ENCODE results near the gene CDS2. TPM values are rescaled to one million over a fixed set of nuclear protein-coding genes. Genes with fewer than 3 reads are reported as not detected.

Gene CDS2
- total RNA-seq, 1 experiment from 2014 or later, result 17.1 TPM

DNA sequence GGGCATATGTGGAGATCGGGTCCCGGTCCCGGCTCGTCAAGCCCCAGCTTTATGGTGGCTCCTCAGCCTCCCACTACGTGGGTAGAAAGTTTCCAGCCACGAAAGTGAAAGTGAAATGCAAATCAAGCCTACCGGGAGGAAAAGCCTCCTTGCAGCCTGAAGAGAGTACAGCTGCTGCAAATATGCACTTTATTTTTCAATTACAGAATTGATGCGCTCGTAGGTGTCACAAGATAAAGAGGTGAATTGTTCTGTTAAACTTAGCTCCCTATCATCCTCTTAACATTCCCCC, 6.7 kb upstream of the CDS2 start:
- H4K20me1 ChIP-seq (ENCODE audit: low read length), result peaks cover 34% of the 10 kb centered on the region
- H3F3A ChIP-seq (ENCODE audit: low read length, unreplicated experiment), result peaks cover 21% of the 10 kb centered on the region
- no peaks in the 10 kb centered on the region for H3K27me3 ChIP-seq (ENCODE audit: low read length)
- peak overlapping the region; percentile 83 for H2AFZ ChIP-seq (ENCODE audit: low read length)
- peak overlapping the region; percentile 92 for H3K9ac ChIP-seq (ENCODE audit: low read length)
- intact Hi-C loops (cut with micrococcal nuclease), result no loop called here
- no peak for ATAC-seq
- TSS peak; percentile 90 for BruUV-seq (replicated peaks)
- peak overlapping the region; percentile 90 for H3K4me2 ChIP-seq (ENCODE audit: low read length)
- H3K4me1 ChIP-seq (ENCODE audit: insufficient read depth, low read length), result peaks cover 33% of the 10 kb centered on the region
- peaks cover 44% of the 10 kb centered on the region for H3K79me2 ChIP-seq (ENCODE audit: low read length)
- H3K27ac ChIP-seq (ENCODE audit: low read length), result no peak overlapping the region
- peak overlapping the region; percentile 84 for H3K4me3 ChIP-seq (ENCODE audit: low read length)
- no peaks in the 10 kb centered on the region for H3K9me3 ChIP-seq (ENCODE audit: low read length)
- peaks cover 38% of the 10 kb centered on the region for H3K36me3 ChIP-seq (ENCODE audit: low read depth, low read length)
- no peak for DNase-seq
- ChIA-PET CTCF (interaction anchor here (1.1 kb wide), 1 partner anchor 72 kb away, joined by 4 read pairs; no protein-coding TSS in a partner anchor), POLR2A (ENCODE audit: unreplicated experiment) (no interaction called here)
- TF ChIP-seq EZH2phosphoT487 (IDR thresholded peaks at IDR 0.05; ENCODE audit: borderline replicate concordance, low read length), result no peak
- TF ChIP-seq, protein P1, sequence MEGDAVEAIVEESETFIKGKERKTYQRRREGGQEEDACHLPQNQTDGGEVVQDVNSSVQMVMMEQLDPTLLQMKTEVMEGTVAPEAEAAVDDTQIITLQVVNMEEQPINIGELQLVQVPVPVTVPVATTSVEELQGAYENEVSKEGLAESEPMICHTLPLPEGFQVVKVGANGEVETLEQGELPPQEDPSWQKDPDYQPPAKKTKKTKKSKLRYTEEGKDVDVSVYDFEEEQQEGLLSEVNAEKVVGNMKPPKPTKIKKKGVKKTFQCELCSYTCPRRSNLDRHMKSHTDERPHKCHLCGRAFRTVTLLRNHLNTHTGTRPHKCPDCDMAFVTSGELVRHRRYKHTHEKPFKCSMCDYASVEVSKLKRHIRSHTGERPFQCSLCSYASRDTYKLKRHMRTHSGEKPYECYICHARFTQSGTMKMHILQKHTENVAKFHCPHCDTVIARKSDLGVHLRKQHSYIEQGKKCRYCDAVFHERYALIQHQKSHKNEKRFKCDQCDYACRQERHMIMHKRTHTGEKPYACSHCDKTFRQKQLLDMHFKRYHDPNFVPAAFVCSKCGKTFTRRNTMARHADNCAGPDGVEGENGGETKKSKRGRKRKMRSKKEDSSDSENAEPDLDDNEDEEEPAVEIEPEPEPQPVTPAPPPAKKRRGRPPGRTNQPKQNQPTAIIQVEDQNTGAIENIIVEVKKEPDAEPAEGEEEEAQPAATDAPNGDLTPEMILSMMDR (conservative IDR thresholded peaks at IDR 0.05; ENCODE audit: low read depth, low read length), result no peak
- H3K9me2 ChIP-seq (replicated peaks; ENCODE audit: low read length), result no peaks in the 10 kb centered on the region

DNA sequence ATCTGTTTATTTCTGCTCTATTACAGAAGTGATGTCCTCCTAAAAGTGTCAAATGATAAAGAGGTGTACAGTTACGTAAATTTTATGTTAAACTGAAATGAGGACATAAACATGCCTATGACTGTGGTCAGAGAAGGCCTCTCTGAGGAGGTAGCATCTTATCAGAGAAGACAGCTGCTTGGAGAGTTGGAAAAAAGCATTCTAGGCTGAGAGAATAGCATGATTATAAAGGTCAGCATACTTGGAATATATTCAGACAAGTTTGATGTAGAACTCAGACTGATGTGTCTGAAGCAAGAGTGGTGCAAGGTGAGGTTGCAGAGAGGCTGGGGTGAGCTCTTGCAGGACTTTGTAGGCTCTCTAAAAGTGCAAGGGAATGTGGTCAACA, 3.9 kb upstream of the CDS2 start:
- DNase-seq, result no peak
- Histone ChIP-seq H3K4me3 (ENCODE audit: low read length) (no peak overlapping the region), H3K4me1 (ENCODE audit: insufficient read depth, low read length) (peaks cover 12% of the 10 kb centered on the region), H3K9me3 (ENCODE audit: low read length) (no peaks in the 10 kb centered on the region), H3K36me3 (ENCODE audit: low read depth, low read length) (peaks cover 10% of the 10 kb centered on the region), H4K20me1 (ENCODE audit: low read length) (peaks cover 13% of the 10 kb centered on the region), H3K27me3 (ENCODE audit: low read length) (no peaks in the 10 kb centered on the region), H3K9ac (ENCODE audit: low read length) (no peak overlapping the region), H3F3A (ENCODE audit: low read length, unreplicated experiment) (no peaks in the 10 kb centered on the region), H2AFZ (ENCODE audit: low read length) (no peak overlapping the region), H3K79me2 (ENCODE audit: low read length) (peaks cover 29% of the 10 kb centered on the region), H3K9me2 (replicated peaks; ENCODE audit: low read length) (no peaks in the 10 kb centered on the region), H3K4me2 (ENCODE audit: low read length) (no peak overlapping the region), H3K27ac (ENCODE audit: low read length) (no peak overlapping the region)
- intact Hi-C loops (cut with micrococcal nuclease), result no loop called here
- BruUV-seq (replicated peaks), result no TSS peak
- ATAC-seq, result no peak
- TF ChIP-seq EZH2phosphoT487 (IDR thresholded peaks at IDR 0.05; ENCODE audit: borderline replicate concordance, low read length) (no peak), EZH2 (IDR thresholded peaks at IDR 0.05; ENCODE audit: low read length, unreplicated experiment) (no peak)
- TF ChIP-seq, protein P1 (conservative IDR thresholded peaks at IDR 0.05; ENCODE audit: low read depth, low read length), result no peak
- POLR2A ChIA-PET (ENCODE audit: unreplicated experiment), result no interaction called here
- CTCF ChIA-PET, result interaction anchor here (0.9 kb wide), 1 partner anchor 69 kb away, joined by 5 read pairs; no protein-coding TSS in a partner anchor

DNA sequence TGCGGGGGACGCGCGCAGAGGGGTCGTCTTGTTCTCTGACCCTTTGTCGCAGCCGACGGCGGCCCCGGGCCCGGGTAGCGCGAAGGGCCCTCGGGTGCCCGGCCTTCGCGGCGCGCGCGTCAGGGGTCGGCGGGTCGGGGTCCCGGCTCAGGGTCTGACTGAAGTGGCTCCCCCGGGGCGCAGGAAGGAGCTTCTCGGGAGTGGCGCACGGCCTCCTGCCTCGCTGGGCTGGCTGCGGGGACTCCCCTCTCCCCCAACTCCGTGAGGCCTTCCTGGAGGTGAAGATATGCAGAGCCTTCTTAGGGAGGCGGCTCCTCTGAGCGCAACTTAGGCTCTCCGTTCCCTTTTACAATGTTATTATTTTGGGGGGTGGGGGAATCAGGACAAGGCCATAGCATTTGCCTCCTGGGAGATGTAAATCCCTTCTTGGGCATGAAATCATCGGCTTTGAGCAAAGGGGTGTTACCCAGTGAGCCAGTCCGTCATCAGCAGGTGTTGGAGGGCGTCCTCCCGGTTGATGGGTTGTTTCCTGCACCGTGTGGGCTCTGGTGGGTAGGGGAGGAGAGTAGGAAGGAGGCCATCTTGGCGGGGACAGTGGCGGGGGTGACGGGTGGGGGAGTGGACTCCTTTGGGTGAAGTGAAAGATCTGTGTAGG, 523 bp downstream of the CDS2 start:
- H3F3A ChIP-seq (ENCODE audit: low read length, unreplicated experiment), result no peaks in the 10 kb centered on the region
- no TSS peak for BruUV-seq (replicated peaks)
- ATAC-seq (peak; percentile 21), DNase-seq (peak; percentile 54)
- peak overlapping the region; percentile 85 for H3K9ac ChIP-seq (ENCODE audit: low read length)
- H3K27ac ChIP-seq (ENCODE audit: low read length), result peak overlapping the region; percentile 44
- intact Hi-C loops (cut with micrococcal nuclease), result no loop called here
- H3K79me2 ChIP-seq (ENCODE audit: low read length), result peaks cover 50% of the 10 kb centered on the region
- no peaks in the 10 kb centered on the region for H3K27me3 ChIP-seq (ENCODE audit: low read length)
- CTCF ChIA-PET, result interaction anchor here (0.6 to 3.4 kb wide), 13 partner anchors 12 to 527 kb away, joined by 3 to 161 read pairs (median 9); no protein-coding TSS in a partner anchor
- no peaks in the 10 kb centered on the region for H3K36me3 ChIP-seq (ENCODE audit: low read depth, low read length)
- peaks cover 15% of the 10 kb centered on the region for H3K4me1 ChIP-seq (ENCODE audit: insufficient read depth, low read length)
- POLR2A ChIA-PET (ENCODE audit: unreplicated experiment), result interaction anchor here (0.6 to 1.5 kb wide), 4 partner anchors 26 to 76 kb away, joined by 3 to 13 read pairs (median 4); no protein-coding TSS in a partner anchor
- H4K20me1 ChIP-seq (ENCODE audit: low read length), result 0 out of 2 replicates have a peak, but pooled peaks cover 4% of the 10 kb centered on the region
- no peaks in the 10 kb centered on the region for H3K9me3 ChIP-seq (ENCODE audit: low read length)
- no peaks in the 10 kb centered on the region for H3K9me2 ChIP-seq (replicated peaks; ENCODE audit: low read length)
- H3K4me3 ChIP-seq (ENCODE audit: low read length), result peak overlapping the region; percentile 87
- peak overlapping the region; percentile 87 for H2AFZ ChIP-seq (ENCODE audit: low read length)
- TF ChIP-seq EZH2 (IDR thresholded peaks at IDR 0.05; ENCODE audit: low read length, unreplicated experiment), result no peak
- TF ChIP-seq EZH2phosphoT487 (IDR thresholded peaks at IDR 0.05; ENCODE audit: borderline replicate concordance, low read length), result no peak
- TF ChIP-seq, protein P1 (conservative IDR thresholded peaks at IDR 0.05; ENCODE audit: low read depth, low read length), result no peak
- peak overlapping the region; percentile 80 for H3K4me2 ChIP-seq (ENCODE audit: low read length)
